ENCODE results near the gene PTPRO. TPM values are rescaled to one million over a fixed set of nuclear protein-coding genes. Genes with fewer than 3 reads are reported as not detected.
A peak's percentile ranks its signal among the peaks of the same experiment; 100 is the strongest.

PTPRO gene
- total RNA-seq, 1 donor, result 3.1 TPM

DNA sequence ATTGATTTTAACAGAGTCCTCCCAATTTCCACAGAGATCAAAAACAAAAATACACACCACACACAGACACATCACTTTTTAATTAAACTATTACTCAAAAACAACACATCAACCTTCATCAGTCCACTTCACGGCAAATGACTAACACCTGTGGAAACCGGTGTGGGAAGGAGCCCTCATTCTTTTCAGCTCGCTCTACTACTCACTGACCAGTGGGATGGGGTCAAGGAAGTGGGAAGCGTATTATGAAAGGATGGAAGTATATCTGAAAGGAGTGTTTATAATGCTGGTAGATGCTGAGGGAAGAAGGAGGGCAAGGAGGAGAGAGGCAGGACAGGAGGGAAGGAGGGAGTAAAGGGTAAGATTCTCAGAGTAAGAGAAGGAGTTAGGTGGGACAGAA lies 310.4 kb downstream of the PTPRO start:
- TF ChIP-seq, protein P1, sequence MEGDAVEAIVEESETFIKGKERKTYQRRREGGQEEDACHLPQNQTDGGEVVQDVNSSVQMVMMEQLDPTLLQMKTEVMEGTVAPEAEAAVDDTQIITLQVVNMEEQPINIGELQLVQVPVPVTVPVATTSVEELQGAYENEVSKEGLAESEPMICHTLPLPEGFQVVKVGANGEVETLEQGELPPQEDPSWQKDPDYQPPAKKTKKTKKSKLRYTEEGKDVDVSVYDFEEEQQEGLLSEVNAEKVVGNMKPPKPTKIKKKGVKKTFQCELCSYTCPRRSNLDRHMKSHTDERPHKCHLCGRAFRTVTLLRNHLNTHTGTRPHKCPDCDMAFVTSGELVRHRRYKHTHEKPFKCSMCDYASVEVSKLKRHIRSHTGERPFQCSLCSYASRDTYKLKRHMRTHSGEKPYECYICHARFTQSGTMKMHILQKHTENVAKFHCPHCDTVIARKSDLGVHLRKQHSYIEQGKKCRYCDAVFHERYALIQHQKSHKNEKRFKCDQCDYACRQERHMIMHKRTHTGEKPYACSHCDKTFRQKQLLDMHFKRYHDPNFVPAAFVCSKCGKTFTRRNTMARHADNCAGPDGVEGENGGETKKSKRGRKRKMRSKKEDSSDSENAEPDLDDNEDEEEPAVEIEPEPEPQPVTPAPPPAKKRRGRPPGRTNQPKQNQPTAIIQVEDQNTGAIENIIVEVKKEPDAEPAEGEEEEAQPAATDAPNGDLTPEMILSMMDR (IDR thresholded peaks at IDR 0.05; ENCODE audit: insufficient read depth, low read length), result no peak
- no peak for DNase-seq (ENCODE audit: low read depth)
- H3K4me3 ChIP-seq (ENCODE audit: low read depth, low read length), result no peak overlapping the region

DNA sequence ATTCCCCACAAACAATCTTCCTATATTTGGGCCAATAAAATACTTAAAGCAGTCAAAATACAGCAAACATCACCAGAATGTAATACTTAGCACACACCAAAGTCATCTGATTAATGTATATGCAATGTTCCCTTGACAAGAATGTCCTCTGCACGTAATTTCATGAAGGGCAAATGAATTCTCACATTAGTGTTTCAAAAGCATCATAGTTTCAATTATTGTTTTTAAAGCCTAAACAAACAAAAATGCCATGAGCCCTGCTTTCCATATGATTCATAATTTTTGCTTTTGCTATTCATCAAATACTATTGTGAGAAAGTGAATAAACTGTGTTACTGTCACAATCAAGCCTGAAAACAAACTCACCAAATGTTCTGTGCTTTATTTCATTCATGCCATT lies 310.9 kb downstream of the PTPRO start:
- no peak overlapping the region for H3K4me3 ChIP-seq (ENCODE audit: low read depth, low read length)
- no peak for DNase-seq (ENCODE audit: low read depth)
- TF ChIP-seq, protein P1 (IDR thresholded peaks at IDR 0.05; ENCODE audit: insufficient read depth, low read length), result no peak

DNA sequence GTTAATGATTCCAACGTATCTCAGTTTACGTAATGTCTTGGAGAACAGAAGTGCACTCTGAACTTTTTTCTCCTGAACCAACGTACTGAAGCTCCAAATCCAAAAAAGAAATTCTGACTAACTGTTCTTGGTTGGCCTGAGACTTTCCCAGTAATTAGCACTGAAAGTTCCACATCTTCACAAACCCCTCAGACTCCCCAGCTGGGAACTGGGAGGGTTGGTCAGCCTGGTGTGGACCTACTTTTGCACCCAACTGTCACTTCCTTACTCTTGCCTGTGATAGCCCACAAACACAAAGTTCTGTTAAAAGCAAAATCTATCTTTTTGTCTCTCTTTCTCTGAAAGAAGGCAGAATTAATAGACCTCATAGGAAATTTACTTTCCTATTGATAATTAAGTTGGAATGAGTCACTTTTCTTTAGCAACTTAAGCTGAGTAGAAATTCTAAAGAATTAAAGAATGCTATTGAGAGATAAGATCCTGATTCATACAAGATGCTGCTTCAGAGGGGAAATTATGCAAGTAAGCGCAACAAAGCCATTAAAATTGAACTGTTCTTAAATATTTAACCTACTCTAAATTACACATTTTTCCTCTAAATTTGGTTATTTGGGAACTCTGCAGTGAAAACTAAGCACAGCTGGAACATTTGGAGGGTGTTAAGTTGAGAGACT lies 311.8 kb downstream of the PTPRO start:
- H3K4me3 ChIP-seq (ENCODE audit: low read depth, low read length), result no peak overlapping the region

DNA sequence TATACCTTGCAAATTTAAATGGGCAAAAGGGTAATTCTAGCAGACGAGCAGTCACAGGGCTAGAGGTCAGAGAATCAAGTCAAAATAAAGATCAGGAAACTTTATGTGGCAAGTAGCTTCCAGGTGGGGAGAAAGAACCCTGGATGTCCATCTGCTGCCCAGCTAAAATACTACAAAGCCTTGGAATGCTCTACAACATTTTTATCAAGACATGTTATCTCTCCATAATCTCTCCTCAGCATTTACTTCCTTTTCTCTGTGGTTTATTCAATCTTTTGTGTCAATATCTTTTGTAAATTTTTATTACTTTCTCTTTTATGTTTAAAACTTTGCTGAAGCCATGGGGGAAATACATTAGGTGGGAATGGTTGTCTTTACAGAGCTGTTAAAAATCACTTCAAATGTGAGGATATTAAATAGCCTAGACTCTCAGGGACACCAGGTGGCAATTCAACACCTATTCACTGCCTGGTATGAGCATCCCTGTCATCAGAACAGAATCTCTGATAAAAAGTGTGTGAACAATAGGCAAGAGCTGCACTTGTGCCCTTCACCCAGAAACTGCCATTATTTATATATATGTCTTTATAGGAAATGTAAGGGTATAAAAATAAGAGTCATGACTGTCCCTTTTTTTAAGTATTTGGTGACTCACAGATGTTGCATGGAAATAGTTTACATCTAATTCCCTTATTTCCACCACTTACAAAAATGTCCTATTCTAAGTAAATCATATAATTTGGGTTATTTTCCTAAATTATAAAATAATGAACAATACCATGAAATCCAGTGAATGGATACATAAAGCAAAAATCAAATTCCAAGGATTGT lies 314.0 kb downstream of the PTPRO start:
- TF ChIP-seq, protein P1 (IDR thresholded peaks at IDR 0.05; ENCODE audit: insufficient read depth, low read length), result no peak
- no peak overlapping the region for H3K4me3 ChIP-seq (ENCODE audit: low read depth, low read length)
- DNase-seq (ENCODE audit: low read depth), result no peak

More for the DNA sequence above, 311.8 kb downstream of the PTPRO start:
- TF ChIP-seq, protein P1 (IDR thresholded peaks at IDR 0.05; ENCODE audit: insufficient read depth, low read length), result no peak
- DNase-seq (ENCODE audit: low read depth), result peak; percentile 83

DNA sequence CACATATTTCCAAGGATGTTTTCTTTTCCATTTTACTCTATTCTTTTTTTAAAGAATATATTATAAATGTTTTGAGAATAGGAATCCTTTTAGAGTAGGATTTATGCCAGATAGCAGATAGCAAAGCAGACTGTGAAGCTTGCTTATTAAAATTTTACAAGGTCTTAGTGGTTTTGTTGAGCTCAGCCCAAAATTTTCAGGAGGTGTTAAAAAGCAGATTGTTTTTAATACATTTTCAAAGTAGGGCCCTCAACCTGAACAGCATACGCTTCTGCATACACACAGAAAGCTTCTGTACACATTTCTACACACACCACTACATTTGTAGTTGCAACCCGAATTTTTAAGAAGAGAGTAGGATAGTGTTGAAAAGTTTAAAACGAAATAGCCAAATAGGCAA lies 315.9 kb downstream of the PTPRO start:
- TF ChIP-seq, protein P1 (IDR thresholded peaks at IDR 0.05; ENCODE audit: insufficient read depth, low read length), result no peak
- DNase-seq (ENCODE audit: low read depth), result no peak
- H3K4me3 ChIP-seq (ENCODE audit: low read depth, low read length), result no peak overlapping the region

DNA sequence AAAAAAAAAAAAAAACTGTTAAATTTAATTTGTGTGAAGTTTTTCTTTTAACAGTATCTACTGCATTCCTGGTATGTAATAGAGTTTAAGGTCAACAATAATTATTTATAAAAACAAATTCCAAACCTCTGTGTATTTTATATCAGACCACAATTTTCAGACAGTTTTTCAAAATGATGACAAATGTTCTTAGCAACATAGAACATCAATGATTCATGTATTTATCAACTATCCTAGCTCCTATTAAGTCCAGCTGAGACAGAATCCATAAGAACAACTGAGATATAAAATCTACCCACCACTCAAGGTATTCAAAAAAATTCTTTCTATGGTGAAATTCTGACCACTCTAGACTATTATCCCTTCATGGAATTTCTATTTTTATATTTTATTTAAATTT lies 322.4 kb downstream of the PTPRO start:
- DNase-seq (ENCODE audit: low read depth), result peak; percentile 25
- no peak overlapping the region for H3K4me3 ChIP-seq (ENCODE audit: low read depth, low read length)
- TF ChIP-seq, protein P1 (IDR thresholded peaks at IDR 0.05; ENCODE audit: insufficient read depth, low read length), result no peak

Measured in fibroblast of the aortic adventitia (primary cell).